Hepatic stellate cell (primary cell): ENCODE results near the gene C1orf226.
A peak's percentile ranks its signal among the peaks of the same experiment; 100 is the strongest.

Source experiments
- DNase-seq: peaks from one replicate; pipeline ENCODE4 v3.0.0; 2011; ENCODE audit warnings: low spot score

The C1orf226 gene

DNA sequence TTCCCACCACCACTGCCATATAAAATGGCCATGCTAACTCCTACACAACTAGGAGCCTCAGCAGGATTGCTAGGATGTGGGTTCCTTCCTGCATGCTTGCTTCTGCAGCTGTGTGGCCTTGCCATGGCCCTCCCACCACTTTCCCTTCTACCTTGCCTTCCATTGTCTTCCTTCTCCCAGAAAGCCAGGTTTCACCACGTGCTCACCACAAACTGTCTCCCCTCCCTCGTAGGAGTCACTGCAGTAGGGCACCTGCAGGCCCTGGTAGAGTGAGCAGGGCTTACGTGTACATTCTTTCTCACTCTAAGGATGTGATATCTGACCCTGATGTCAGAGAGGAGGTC is 3.7 kb downstream of the C1orf226 start:
- DNase-seq, result no peak

DNA sequence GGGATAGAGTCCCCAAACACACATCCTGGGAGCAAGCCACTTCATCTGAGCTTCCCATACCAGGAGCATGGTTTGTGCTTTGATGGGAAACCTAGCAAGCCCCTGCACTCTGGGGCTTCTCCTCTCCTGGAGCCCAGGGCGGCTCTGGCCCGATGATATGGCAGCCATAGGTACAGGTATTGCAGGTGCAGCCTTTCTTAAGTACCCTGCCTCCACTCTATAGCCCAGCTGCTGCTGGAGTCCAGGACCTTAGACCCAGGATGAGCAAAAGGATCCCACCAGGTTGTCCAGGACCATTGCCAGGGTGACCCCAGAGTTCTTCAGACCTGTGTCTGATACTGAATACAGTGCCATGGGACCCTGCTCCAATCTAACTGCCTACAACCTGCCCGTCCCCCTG is 4.2 kb downstream of the C1orf226 start:
- DNase-seq, result no peak

DNA sequence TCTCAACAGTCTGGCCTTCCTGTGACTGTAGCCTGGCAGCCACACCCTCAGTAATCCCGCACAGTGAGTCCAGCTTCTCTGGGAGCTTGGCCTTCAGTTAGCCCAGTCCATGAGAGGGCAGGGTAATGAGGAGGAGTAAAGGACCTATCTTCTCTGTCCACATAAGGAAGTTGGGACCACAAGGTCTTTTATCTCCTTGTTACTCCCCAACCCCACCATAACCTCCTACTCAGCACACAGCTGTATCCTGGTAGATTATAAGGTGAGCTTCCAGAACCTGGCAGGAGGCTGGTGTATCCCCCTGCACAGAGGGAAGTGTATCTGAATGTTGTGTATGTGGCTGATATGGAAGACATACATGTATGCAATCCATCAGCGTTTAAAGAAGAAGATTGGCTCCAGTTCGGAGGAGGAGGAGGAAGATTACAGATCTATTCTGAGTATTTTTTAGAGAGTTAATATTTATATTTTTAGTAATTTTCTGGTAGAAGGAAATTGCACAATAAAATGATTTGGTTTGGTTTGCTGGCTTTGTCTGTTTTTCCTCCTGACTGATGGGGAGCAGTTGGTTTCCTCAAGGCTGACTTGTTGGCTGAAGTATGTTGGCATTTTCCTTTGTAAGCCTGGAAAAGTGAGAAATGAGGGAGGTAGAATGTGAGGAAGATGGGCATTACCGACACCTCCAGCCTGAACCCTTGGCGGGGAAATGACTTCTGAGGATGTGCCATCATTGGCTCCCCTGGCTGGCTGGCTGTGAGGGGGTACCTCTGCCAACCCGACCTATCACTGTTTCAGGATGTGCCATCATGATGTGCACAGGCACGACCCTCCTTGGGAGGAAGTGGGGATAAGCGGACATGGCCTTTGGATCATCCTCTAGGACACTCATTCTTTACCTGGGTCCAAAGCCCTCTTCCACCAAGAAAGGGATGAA is 5.0 kb downstream of the C1orf226 start:
- DNase-seq, result no peak

GRCh38 chr1:162387226-162388082 is 5.9 kb downstream of the C1orf226 start:
- no peak for DNase-seq

DNA sequence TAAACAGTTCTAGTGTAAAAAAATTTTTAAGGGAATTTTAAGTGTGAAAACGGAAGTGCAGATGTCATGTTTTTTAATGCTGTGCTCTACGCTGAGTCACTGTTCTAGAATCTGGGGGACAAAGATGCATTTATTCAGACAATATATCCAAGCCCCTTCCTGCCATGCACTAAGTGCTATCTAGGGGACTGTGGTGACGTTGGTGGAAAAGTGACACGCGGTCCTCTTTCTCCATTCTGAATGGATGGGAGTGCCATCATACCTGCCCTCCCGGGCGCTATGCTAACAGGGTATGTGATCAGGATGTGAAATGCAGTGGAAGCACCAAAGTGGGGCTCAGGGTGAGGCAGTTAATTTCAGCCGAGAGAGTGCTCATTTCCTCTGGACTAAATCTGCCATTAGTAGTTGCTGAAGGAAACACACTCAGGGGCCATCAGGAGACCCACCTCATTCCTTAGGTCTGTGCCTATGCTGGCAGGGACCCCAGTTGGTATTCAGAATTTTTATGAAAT is 6.6 kb downstream of the C1orf226 start:
- DNase-seq, result no peak

DNA sequence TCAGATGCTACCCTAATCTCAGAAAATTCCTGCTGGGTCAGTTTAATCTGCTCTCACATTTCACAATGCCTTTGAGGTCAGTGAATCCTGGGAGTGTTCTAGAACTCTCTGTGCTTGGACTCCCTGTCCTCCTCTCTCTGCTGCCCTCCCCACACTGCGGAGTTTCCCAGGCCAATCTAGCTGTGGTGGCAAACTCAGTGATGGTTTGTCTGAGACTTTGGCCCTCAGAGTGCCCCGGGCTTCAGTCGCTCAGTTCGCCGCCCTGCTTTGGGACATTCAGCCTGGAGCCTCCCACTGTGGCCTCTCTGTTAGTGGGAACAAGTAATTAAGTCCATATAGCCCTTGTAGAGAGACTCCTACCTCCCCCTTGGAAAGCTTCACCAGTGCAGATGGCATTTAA is 7.1 kb downstream of the C1orf226 start:
- DNase-seq, result no peak

GRCh38 chr1:162389021-162389818 is 7.7 kb downstream of the C1orf226 start:
- DNase-seq, result no peak

- no peak for DNase-seq
These were observed 8.4 kb downstream of the C1orf226 start for GRCh38 chr1:162389971-162390370.

DNA sequence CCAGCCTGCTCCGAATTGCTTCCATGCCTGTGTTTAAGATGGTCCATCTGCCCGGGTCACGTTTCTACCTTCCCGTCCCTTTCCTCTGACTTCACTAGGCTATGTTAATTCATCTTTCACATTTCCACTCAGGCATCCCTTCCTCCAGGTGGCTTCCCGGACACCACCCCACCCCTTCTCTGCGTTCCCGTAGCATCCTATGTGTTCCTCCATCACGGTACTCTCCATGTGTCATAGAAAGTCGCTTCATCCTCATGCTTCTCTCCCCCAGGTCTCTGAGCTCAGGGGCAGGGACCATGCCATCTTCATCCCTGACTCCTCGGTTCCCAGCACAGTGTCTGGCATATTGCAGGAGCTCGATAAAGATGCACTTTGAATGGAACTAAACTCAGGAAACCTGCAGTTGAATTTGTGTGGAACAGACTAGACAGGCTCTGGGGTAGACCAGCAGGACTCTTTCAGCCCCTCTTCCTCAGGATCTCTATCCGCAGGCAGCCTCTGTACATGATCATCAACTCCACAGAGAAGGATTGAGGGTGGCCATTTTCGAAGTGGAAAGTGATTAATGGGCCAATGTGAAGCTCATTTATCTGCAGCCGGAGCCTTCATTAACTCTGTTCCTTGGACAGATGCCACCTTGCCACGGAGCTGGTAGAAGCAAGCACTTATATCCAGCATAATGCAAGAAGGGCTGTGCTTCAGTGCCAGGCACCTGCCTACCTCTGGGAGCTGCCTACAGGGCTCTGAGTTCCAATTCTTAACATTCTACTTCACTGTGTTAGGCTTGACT is 9.1 kb downstream of the C1orf226 start:
- DNase-seq, result no peak

- DNase-seq, result peak; percentile 47
These were observed 10.4 kb downstream of the C1orf226 start for GRCh38 chr1:162391790-162392563.

DNA sequence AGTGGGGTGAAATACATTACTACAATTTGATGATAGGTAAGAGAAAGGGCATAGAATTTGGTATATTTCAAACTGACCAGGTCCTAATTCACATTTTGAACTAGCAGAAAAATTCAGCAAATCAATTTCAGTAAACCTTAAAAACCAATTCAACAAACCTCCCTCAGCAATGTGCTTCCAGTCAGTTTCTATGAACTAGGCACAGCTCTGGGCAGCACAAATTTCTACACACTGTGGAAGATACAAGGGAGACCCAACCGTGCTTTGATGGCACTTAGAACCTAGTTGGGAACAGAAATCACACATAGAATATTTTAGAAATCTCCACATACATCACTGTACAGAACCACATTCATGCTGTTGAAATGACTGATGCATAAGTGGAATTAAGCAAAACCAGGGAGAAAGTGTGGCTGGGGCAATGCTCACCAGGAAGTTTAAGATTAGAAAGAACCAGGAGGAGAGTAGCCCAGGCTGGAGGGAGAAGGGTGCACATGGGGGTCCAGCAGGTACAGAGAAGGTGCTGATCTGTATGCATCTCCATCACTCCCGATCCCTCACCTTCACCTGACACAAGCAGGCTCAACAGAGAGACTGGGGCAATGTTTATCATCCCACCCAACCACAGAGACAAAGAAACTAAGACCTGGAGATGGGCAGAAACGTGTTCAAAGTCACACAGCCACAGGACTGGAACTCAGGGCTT is 14.8 kb downstream of the C1orf226 start:
- no peak for DNase-seq

DNA sequence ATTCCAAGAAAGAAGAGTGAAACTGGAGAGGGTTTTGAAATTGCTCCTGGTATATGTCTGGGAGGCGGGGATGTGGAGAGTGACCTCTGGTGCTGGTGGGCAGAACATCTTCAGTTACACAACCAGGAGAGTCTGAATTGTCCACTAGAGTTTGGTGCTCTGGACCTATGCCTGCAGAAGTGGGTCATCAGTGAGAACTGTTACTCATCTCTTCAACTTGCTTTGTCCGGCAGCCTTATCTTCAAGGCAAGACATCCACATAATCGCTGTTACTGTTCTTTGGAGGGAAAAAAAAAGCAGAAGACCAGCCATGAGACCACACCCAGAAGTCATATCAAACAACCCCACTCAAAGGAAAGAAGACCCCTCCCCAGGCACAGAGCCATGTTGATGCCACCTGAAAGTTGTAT is 15.5 kb downstream of the C1orf226 start:
- no peak for DNase-seq

- no peak for DNase-seq
These were observed 16.5 kb downstream of the C1orf226 start for GRCh38 chr1:162397943-162398560.

DNA sequence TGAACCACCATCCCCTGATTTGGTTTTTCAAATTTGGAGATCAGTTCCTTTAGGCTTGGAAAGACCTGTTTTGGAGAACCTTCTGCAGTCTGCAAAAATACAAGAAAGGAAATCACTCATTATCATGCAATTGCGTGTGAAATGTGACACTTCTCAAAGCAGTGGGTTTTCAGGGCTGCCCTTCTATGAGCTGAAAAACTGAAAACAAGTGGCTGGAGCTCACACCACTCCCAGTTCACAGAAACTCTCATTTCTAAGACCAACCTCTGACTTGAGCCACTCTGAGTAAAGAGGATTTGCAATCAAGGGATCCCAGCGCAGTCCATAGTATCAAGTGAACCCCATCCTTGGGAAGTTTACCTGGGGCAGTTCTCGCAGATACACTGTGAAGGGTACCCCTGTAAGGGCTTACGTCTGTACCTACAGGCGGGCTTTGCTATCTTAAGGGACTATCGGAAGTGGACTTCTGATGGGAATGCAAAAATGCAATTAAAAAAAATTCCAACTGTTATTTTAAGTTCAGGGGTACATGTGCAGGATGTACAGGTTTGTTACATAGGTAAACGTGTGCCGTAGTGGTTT is 17.6 kb downstream of the C1orf226 start:
- DNase-seq, result no peak

DNA sequence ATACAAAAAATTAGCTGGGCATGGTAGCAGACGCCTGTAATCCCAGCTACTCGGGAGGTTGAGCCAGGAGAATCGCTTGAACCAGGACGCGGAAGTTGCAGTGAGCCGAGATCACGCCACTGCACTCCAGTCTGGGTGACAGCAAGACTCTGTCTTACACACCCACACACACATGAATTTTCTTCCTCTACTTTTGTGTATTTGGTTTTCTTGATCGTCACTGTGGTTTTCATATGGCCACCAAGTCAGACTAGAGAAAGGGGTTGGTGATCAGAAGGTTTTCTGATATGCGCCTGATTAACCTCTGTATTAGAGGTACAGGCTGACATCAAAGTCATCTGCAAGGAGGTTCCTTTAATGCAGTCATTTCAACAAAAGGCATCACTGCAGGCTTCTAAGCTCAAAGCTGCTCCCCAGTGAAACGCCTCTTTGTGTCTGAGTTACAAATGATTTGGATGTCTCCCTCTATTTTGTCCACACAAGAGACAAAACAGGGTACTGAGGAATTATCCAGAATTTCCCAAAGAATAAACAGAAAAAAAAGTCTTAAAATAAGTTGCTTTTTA is 19.3 kb downstream of the C1orf226 start:
- DNase-seq, result no peak

- DNase-seq, result peak; percentile 29
These were observed 23.1 kb downstream of the C1orf226 start for GRCh38 chr1:162404550-162405160.

DNA sequence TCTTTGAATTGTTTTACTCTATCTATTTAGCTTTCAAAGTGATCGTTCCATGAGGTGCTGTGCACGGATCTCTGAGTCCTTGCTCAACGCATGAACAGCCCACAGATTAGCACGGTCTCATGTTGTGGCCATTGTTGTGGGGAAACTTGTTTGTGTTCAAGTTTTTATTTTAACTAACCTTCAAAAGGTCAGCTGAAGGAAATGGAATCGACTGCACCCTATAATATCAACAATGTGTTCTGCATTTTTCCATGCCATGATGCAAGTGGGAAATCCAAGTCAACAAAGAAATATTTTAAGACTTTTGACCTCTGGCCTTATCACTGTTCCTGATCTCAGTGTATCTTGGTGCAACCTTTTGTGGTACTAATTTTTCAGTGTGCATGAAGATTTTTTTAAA is 24.3 kb downstream of the C1orf226 start:
- DNase-seq, result no peak

DNA sequence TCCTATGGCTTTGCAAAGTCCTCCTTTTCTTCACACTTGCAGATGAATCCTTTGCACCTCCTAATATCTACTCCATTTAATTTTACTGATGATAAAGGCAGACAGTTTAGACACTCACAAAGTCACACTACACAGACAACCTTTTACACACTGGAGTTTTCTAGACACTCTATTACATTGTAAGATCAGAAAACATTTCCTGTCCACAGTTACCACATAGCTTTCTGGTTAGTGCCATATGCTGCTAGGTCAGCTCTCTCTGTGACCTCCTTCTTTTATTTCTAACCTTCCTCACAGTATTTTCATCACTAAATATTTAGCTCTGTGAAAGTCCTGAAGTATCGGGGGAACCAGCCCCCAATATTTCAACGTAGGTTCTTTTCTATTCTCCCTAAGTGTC is 25.3 kb downstream of the C1orf226 start:
- no peak for DNase-seq
